HCEC 1CT (cell line): Measurements from ENCODE around the gene TFCP2.
A peak's percentile ranks its signal among the peaks of the same experiment; 100 is the strongest.

ENCODE experiments used
- DNase-seq: peaks from one replicate; pipeline ENCODE4 v3.0.0-alpha.2; 2017

TFCP2 gene

DNA sequence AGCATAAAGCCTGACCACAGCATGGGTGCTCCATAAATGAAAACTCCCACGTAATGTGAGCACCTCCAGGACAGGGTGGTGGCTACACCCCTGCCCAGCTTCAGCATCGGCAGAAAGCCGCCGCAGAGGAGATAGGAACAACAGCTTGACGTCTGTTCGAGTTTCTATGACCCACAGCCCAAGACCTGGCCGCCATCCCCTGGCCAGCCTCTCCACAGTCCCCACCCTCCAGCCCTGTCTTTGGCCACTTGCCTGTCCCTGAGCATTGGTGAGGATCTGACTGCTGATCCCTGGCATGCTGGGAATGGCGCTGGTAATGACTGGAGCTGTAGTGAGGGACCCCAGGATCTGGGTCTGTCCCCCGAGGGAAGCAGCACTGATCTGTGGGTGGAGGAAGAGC is 23.6 kb upstream of the TFCP2 start:
- no peak for DNase-seq

DNA sequence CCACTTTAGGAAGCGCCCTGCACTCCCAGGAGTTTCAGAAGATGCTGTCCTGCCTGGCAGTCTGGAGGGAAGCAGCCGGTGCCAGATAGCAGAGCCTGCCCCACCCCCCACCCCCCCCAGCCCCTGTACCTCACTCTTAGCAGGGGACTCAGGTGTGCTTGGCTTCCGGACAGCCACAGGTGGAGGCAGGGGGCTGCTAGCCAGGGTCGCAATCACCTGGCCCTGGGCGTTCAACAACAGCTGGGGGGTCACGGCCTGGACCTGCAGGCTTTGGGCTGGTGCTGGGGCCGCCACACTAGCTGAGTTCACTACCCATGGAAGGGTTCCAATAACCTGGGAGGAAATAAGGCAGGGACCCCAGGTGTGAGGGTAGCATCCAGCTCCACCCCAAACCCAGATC is 22.9 kb upstream of the TFCP2 start:
- no peak for DNase-seq

GRCh38 chr12:51192284-51192671 is 19.3 kb upstream of the TFCP2 start:
- no peak for DNase-seq

- no peak for DNase-seq
These were observed 18.8 kb upstream of the TFCP2 start for GRCh38 chr12:51191516-51192283.

- no peak for DNase-seq
These were observed 17.9 kb upstream of the TFCP2 start for GRCh38 chr12:51190820-51191219.

GRCh38 chr12:51189790-51190355 is 16.9 kb upstream of the TFCP2 start:
- no peak for DNase-seq

DNA sequence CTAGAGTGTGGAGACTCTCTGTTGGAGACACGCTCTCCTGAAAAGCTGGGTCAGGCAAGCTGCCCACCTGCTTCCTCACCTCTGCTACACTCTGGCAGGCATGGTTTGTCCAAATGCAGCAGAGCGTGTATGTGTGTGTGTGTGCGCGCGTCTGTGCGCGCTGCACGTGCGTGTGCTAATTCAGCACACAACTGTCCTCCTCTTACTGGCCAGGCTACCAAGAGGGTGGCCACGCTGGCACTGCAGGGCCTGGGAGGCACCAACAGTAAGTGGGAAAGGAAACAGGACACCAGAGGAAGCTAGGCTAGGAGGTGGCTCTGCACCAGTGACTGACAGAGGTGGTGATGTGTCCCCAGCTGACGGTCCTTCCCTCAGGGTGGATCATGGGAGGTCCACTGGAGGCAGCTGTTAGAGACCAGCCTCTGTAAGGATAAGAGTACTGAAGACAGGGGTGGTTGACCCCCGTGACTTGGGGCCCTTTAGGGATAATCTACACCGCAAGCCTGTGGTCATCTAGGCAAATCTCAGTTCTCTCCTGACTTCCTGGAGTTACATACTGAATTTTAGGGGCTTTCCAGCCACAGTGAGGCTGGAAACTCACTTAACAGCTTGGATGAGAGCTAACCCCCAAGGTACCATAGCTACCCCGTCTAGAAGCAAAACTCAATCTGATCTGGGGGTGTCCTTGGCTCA is 15.6 kb upstream of the TFCP2 start:
- DNase-seq, result no peak

- no peak for DNase-seq
These were observed 14.5 kb upstream of the TFCP2 start for GRCh38 chr12:51187370-51187987.

- no peak for DNase-seq
These were observed 13.6 kb upstream of the TFCP2 start for GRCh38 chr12:51186465-51187085.

DNA sequence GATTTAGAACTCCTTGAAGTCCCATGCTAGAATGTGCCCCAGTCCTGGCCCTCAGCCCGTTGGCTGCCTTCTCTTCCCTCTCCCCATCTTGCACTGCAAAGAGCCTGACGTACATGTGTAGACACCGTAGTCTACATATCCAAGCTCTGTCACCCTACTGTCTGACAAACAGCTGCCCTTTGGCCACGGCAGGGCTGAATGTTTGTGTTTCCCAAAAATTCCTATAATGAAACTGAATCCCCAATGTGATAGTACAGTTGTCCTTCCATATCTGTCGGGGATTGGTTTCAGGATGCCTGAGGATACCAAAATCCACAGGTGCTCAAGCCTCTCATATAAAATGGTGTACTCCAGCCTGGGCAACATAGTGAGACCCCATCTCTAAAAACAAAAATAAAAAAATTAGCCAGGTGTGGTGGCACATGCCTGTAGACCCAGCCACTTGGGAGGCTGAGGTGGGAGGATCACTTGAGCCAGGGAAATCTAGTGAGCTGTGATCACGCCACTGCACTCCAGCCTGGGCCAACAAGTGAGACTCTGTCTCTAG is 12.3 kb upstream of the TFCP2 start:
- no peak for DNase-seq

DNA sequence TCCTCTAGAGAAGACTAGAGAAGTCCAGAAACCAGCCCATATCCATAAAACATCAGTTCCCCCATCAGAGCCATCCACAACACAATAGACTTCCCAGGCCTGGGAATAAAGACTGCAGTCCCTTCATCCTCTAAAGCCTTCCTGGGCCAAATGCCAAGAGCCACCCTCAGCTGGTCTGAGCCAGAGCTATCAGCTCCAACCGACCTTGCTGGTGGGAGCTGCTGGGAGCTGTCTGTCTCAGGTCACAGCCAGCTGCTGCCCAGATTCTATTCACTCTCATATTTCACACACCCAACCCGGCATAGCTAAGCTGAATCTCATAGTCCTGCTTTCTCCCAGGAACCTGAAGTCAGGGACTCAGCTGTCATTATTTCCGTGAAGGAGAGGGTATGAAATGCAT is 10.9 kb upstream of the TFCP2 start:
- DNase-seq, result no peak

- no peak for DNase-seq
These were observed 10.4 kb upstream of the TFCP2 start for GRCh38 chr12:51183349-51183748.

- DNase-seq, result no peak
These were observed 8.6 kb upstream of the TFCP2 start for GRCh38 chr12:51181558-51181957.

GRCh38 chr12:51177897-51178296 is 5.0 kb upstream of the TFCP2 start:
- DNase-seq, result no peak

- no peak for DNase-seq
These were observed 1.6 kb upstream of the TFCP2 start for GRCh38 chr12:51174501-51174900.

DNA sequence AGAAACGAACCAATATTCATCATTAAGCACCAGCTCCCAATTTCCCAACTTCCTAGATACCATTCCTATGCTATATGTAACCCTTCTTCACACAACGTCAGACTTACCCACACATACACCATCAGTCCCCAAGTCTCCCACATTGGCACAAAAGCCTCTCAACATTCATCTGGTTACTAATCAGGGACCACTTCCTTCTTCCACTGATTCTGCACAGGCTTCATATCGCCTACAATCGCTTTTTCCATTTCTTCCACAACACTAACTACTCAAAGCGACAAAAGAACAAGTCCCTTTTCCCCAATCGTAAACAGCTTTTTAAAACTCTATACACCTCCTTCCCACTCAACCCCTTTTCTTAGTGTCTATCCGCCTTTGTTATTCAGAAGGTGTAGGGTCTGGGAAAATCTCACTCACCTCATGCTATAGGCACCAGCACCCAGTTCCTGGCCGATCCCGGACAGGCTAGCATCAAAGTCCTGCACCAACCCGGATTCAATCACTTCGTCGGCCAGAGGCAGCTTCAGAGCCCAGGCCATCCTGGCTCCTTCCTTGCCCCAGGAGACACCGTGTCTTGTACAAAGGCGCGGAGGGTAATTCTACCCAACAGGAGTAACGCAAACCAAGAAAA is 936 bp downstream of the TFCP2 start:
- peak; percentile 8 for DNase-seq

GRCh38 chr12:51163795-51164194 is 9.1 kb downstream of the TFCP2 start:
- no peak for DNase-seq

GRCh38 chr12:51162217-51162616 is 10.7 kb downstream of the TFCP2 start:
- no peak for DNase-seq

GRCh38 chr12:51160814-51161459 is 12.0 kb downstream of the TFCP2 start:
- DNase-seq, result no peak

DNA sequence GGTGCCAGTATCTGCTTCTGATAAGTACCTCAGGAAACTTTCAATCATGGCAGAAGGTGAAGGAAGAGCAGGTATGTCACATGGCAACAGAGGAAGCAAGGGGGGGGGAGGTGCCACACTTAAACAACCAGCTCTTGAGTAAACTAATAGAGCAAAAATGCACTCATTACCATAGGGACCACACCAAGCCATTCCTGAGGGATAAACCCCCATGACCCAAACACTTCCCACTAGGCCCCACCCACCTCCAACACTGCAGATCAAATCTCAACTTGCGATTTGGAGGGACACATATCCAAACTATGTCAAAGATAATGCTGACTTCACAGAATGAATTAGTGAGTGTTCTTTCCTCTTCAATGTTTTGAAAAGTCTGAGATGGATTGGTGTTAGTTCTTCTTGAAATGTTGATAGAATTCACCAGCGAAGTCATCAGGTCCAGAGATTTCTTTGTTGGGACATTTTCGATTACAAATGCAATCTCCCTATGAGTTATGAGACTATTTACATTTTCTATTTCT is 16.6 kb downstream of the TFCP2 start:
- DNase-seq, result no peak

DNA sequence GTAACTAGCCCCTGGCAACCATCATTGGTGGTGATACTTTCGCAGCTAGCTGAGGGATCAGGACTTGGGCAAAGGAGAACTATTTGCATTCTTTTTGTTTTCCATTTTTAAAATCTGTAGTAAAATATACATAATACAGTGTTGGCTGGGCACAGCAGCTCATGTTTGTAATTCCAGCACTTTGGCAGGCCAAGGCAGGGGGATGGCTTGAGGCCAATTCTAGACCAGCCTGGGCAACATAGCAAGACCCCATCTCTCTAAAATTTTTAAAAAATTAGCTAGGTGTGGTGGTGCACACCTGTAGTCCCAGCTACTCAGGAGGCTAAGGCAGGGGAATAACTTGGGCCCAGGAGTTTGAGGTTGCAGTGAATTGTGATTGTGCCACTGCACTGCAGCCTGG is 20.0 kb downstream of the TFCP2 start:
- no peak for DNase-seq

GRCh38 chr12:51150777-51151176 is 22.2 kb downstream of the TFCP2 start:
- DNase-seq, result no peak
